SK-N-SH (cell line): ENCODE results near the gene UCK2. TPM values are rescaled to one million over a fixed set of nuclear protein-coding genes. Genes with fewer than 3 reads are reported as not detected.

Source experiments
- CTCF ChIA-PET: fragments of 300-600, 350-600 bp; formaldehyde crosslinking; extraction: SDS; loops from one replicate; lab custom pipeline; 2021; lab: Yijun Ruan, JAX
- POLR2A ChIA-PET: fragments of 350-600 bp; sonication (Branson Sonifier 250); formaldehyde crosslinking; extraction: SDS; loops from one replicate; lab custom pipeline; 2020; ENCODE audit warnings: antibody characterized with exemption, inconsistent platforms; lab: Yijun Ruan, JAX
- DNase-seq: peaks from one replicate; pipeline ENCODE4 v3.0.0; 2012
- H2AFZ ChIP-seq: fragments of 200-600 bp; sonication (generic); 2 replicates; pipeline ENCODE4 v1.8.1; 2016; ENCODE audit warnings: antibody characterized with exemption, mild to moderate bottlenecking, low read depth
- H3F3A ChIP-seq: fragments of 200-600 bp; sonication (generic); replicated peaks from 2 replicates; pipeline ENCODE3; 2016; ENCODE audit warnings: antibody characterized with exemption, mild to moderate bottlenecking; ENCODE audit not compliant: insufficient read depth
- H3K27ac ChIP-seq, 2 experiments: fragments of 200-500 bp in 1 of 2; fragments of 200-600 bp in 1 of 2; sonication (Bioruptor generic) in 1 of 2; sonication (generic), shearing (Covaris generic) in 1 of 2; 2 replicates each; pipeline versions ENCODE4 v1.5.1 to v1.6.1; 2014 to 2016; ENCODE audit warnings: low read depth in 2 of 2, inconsistent platforms in 1 of 2, low read length in 1 of 2, mild to moderate bottlenecking in 1 of 2, mixed read lengths in 1 of 2
- H3K27me3 ChIP-seq: fragments of 200-600 bp; sonication (generic), shearing (Covaris generic); 2 replicates; pipeline ENCODE4 v1.6.1; 2016; ENCODE audit warnings: mixed run types; ENCODE audit not compliant: insufficient read depth
- H3K36me3 ChIP-seq, 2 experiments: fragments of 200-500 bp in 1 of 2; fragments of 200-600 bp in 1 of 2; sonication (Bioruptor generic) in 1 of 2; sonication (generic) in 1 of 2; replicated peaks in 1 of 2; 2 replicates each; pipeline versions ENCODE3 to v1.5.1; 2014 to 2016; ENCODE audit warnings: low read length in 1 of 2, mild to moderate bottlenecking in 1 of 2; ENCODE audit not compliant: insufficient read depth in 2 of 2, control insufficient read depth in 1 of 2
- H3K4me1 ChIP-seq, 2 experiments: fragments of 200-500 bp in 1 of 2; fragments of 200-600 bp in 1 of 2; sonication (Bioruptor generic) in 1 of 2; sonication (generic), shearing (Covaris generic) in 1 of 2; 2 replicates each; pipeline versions ENCODE4 v1.5.1 to v1.6.1; 2014 to 2016; ENCODE audit warnings: low read depth in 1 of 2, low read length in 1 of 2, mixed run types in 1 of 2; ENCODE audit not compliant: insufficient read depth in 2 of 2, control insufficient read depth in 1 of 2
- H3K4me2 ChIP-seq: fragments of 200-600 bp; sonication (generic), shearing (Covaris generic); 2 replicates; pipeline ENCODE4 v1.6.1; 2017; ENCODE audit warnings: mixed run types
- H3K4me3 ChIP-seq, 2 experiments: fragments of 200-500 bp in 1 of 2; fragments of 200-600 bp in 1 of 2; sonication (Bioruptor generic) in 1 of 2; sonication (generic), shearing (Covaris generic) in 1 of 2; 2 replicates each; pipeline versions ENCODE4 v1.5.1 to v1.8.1; 2014 to 2016; ENCODE audit warnings: low read depth in 2 of 2, inconsistent platforms in 1 of 2, low read length in 1 of 2, mild to moderate bottlenecking in 1 of 2, mixed read lengths in 1 of 2, moderate library complexity in 1 of 2
- H3K79me2 ChIP-seq: fragments of 200-600 bp; sonication (generic); 2 replicates; pipeline ENCODE4 v1.8.1; 2017; ENCODE audit warnings: mild to moderate bottlenecking; ENCODE audit not compliant: insufficient read depth
- H3K9ac ChIP-seq: fragments of 200-600 bp; sonication (generic); 2 replicates; pipeline ENCODE4 v1.6.1; 2017; ENCODE audit warnings: mixed run types
- H3K9me2 ChIP-seq: fragments of 200-600 bp; sonication (generic); 2 replicates; pipeline ENCODE4 v1.6.1; 2017; ENCODE audit warnings: mixed run types
- H3K9me3 ChIP-seq: fragments of 200-600 bp; sonication (generic); 2 replicates; pipeline ENCODE4 v1.6.1; 2017; ENCODE audit warnings: mixed run types, mild to moderate bottlenecking, moderate library complexity
- H4K20me1 ChIP-seq: fragments of 200-600 bp; sonication (generic); 2 replicates; pipeline ENCODE4 v1.6.1; 2017; ENCODE audit warnings: mild to moderate bottlenecking, mixed run types; ENCODE audit not compliant: insufficient read depth
- CTCF ChIP-seq: fragments of 200-600 bp; sonication (generic); IDR thresholded peaks from 2 replicates; pipeline ENCODE4 v1.6.1; 2017; ENCODE audit warnings: antibody characterized with exemption, mild to moderate bottlenecking, moderate library complexity
- EZH2phosphoT487 ChIP-seq: fragments of 200-600 bp; sonication (generic); IDR thresholded peaks from 2 replicates; pipeline ENCODE4 v1.6.1; 2017; ENCODE audit warnings: low read depth, mixed run types, mild to moderate bottlenecking, antibody characterized with exemption, moderate library complexity, borderline replicate concordance
- FOXM1 ChIP-seq: IDR thresholded peaks from 2 replicates; pipeline ENCODE4 v1.4.0; 2012; ENCODE audit warnings: low read depth, mild to moderate bottlenecking
- IRF3 ChIP-seq: fragments of 150-350 bp; IDR thresholded peaks from 2 replicates; pipeline ENCODE4 v1.6.1; 2016; ENCODE audit warnings: mild to moderate bottlenecking, low read depth, low read length
- NFIC ChIP-seq: IDR thresholded peaks from 2 replicates; pipeline ENCODE4 v1.4.0; 2012; ENCODE audit warnings: borderline replicate concordance
- POLR2AphosphoS5 ChIP-seq: IDR thresholded peaks from 2 replicates; pipeline ENCODE4 v1.6.1; 2012; ENCODE audit warnings: low read depth, low read length
- REST ChIP-seq: IDR thresholded peaks from 2 replicates; pipeline ENCODE4 v1.6.1; 2012; ENCODE audit warnings: mild to moderate bottlenecking, low read depth, low read length, moderate library complexity
- SIN3A ChIP-seq: IDR thresholded peaks from 2 replicates; pipeline ENCODE4 v1.6.1; 2012; ENCODE audit warnings: low read depth, mild to moderate bottlenecking, low read length, moderate library complexity, borderline replicate concordance
- SMC3 ChIP-seq: IDR thresholded peaks from 2 replicates; pipeline ENCODE4 v1.6.1; 2012; ENCODE audit warnings: low read depth, low read length, improper control_type of control experiment
- TEAD4 ChIP-seq: IDR thresholded peaks from 2 replicates; pipeline ENCODE4 v1.4.0; 2012; ENCODE audit warnings: mild to moderate bottlenecking, borderline replicate concordance; ENCODE audit not compliant: insufficient read depth
- USF2 ChIP-seq: fragments of 150-350 bp; IDR thresholded peaks from 2 replicates; pipeline ENCODE4 v1.6.1; 2017; ENCODE audit warnings: antibody characterized with exemption, low read length, low read depth, borderline replicate concordance
- WGBS: methylation state at CpG from one replicate; pipeline ENCODE4 v1.1.6; 2017; ENCODE audit warnings: low lambda C conversion rate; 5-methylcytosine and 5-hydroxymethylcytosine counted together
- polyA plus RNA-seq, 3 experiments: library from polyadenylated mRNA; depleted of rRNA; stranded (reverse); fragments of >200 nt; gene quantifications; 2 replicates each; pipeline ENCODE4 v1.2.3, GENCODE V29; 2012

Gene UCK2
- polyA plus RNA-seq, 1 of the 3 experiments (the other 2 are of a cell fraction) = 53.7 TPM

- Histone ChIP-seq H4K20me1 (no peaks in the 10 kb centered on the region), H3K9me3 (no peaks in the 10 kb centered on the region), H3K27me3 (no peaks in the 10 kb centered on the region), H3K36me3 (no peaks in the 10 kb centered on the region), H3K4me2 (no peak overlapping the region), H2AFZ (no peak overlapping the region), H3K4me3 (no peak overlapping the region), H3K9me2 (no peaks in the 10 kb centered on the region), H3K79me2 (no peaks in the 10 kb centered on the region), H3F3A (no peaks in the 10 kb centered on the region), H3K27ac (no peak overlapping the region), H3K9ac (no peak overlapping the region), H3K4me1 (no peaks in the 10 kb centered on the region)
- no peak for DNase-seq
- TF ChIP-seq SMC3 = no peak
- TF ChIP-seq NFIC = no peak
- TF ChIP-seq FOXM1 = no peak
- no peak for TF ChIP-seq SIN3A
- no peak for TF ChIP-seq POLR2AphosphoS5
- no peak for TF ChIP-seq CTCF
- no peak for TF ChIP-seq EZH2phosphoT487
- ChIA-PET CTCF (interaction anchor here (1.2 to 2.7 kb wide), 3 partner anchors 20 to 531 kb away, joined by 3 to 7 read pairs (median 4); no protein-coding TSS in a partner anchor), POLR2A (no interaction called here)
- WGBS = 35% methylated on average over 6 of the region's 6 CpGs
These were observed 120.5 kb downstream of the UCK2 start for GRCh38 chr1:165947797-165948455.

GRCh38 chr1:165949335-165950130, 122.1 kb downstream of the UCK2 start:
- Histone ChIP-seq H4K20me1 (no peaks in the 10 kb centered on the region), H2AFZ (no peak overlapping the region), H3F3A (no peaks in the 10 kb centered on the region), H3K4me1 (no peaks in the 10 kb centered on the region), H3K9ac (no peak overlapping the region), H3K9me3 (no peaks in the 10 kb centered on the region), H3K4me3 (no peak overlapping the region), H3K27me3 (no peaks in the 10 kb centered on the region), H3K79me2 (no peaks in the 10 kb centered on the region), H3K9me2 (no peaks in the 10 kb centered on the region), H3K36me3 (no peaks in the 10 kb centered on the region), H3K4me2 (no peak overlapping the region), H3K27ac (no peak overlapping the region)
- 34% methylated on average over 6 of the region's 6 CpGs for WGBS
- no peak for DNase-seq
- no peak for TF ChIP-seq USF2
- TF ChIP-seq REST = peak; percentile 93
- TF ChIP-seq TEAD4 = no peak
- no peak for TF ChIP-seq IRF3
- ChIA-PET POLR2A (no interaction called here), CTCF (interaction anchor here (0.6 to 1.7 kb wide), 3 partner anchors 25 to 544 kb away, joined by 3 to 5 read pairs (median 3); no protein-coding TSS in a partner anchor)
